ENCODE results near the gene UQCC3.

GRCh38 chr11:62707277-62707861 lies 35.9 kb downstream of the UQCC3 start, which contains the start of the genes BSCL2 and GNG3:
- no peak for TF ChIP-seq CEBPB (IDR thresholded peaks at IDR 0.05; ENCODE audit: low read depth)
- TF ChIP-seq POLR2A (IDR thresholded peaks at IDR 0.05; ENCODE audit: borderline replicate concordance, extremely low read depth, insufficient read depth, insufficient read length), result no peak
- TF ChIP-seq SIN3A (IDR thresholded peaks at IDR 0.05; ENCODE audit: low read depth), result no peak
- no peak for TF ChIP-seq POLR2AphosphoS5 (IDR thresholded peaks at IDR 0.05; ENCODE audit: low read depth, low read length)
- TF ChIP-seq SRF (IDR thresholded peaks at IDR 0.05; ENCODE audit: low read depth), result no peak

Measured in HCT116 (cell line).